Islet of Langerhans (tissue), 1 donor: ENCODE results near the gene OPA1.

Experiments used
- FAIRE-seq: peaks from one replicate; lab custom pipeline; 2011; peaks lifted over from hg19 to GRCh38; lab: Jason Lieb, UNC

Gene OPA1

DNA sequence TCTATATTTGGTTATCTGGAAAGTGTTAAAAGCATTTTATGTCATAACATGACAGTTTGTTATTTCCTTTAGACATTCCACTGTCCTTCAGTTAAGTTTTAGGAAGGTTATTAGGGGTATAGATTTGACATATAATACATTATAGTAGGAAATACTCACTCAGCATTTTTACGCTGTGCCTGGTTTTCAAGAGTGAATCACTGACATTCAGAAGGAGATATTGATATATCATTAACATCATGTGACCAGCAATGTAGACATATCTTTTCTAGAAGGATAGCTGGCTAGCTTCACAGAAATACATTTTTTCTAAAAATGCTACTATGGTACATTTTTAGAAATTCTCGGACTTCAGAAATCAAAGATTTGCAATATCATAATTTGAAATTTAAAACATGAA, 57.6 kb downstream of the OPA1 start:
- FAIRE-seq: peak; percentile 75

DNA sequence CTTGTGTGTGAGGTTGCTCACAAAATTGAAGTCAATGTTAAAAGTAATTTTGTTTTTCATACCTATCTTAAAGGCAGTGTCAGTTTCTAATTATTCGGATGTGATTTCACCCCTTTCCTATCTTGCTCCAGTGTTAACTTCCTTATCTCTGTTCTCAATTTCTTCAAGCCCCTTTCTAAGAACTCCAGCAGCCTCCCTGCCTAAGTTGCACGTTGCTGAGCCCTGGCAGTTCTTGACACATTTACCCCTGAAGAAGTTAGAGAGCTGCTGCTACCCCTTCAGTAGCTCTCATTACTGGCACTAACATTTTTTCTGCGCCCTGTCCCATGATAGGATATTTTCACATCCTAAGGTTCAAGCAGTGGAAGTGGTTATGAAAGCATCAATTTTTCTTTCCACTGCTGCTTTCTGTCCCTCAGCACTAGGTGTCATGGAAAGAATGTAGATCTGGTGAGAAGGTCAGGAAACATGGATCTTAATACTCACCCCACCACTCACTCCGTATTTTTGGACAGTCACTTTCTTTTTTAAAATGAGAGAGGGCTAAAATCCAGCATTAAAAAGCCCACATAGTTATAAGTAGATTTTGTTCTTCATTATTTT, 62.9 kb downstream of the OPA1 start:
- FAIRE-seq: no peak

DNA sequence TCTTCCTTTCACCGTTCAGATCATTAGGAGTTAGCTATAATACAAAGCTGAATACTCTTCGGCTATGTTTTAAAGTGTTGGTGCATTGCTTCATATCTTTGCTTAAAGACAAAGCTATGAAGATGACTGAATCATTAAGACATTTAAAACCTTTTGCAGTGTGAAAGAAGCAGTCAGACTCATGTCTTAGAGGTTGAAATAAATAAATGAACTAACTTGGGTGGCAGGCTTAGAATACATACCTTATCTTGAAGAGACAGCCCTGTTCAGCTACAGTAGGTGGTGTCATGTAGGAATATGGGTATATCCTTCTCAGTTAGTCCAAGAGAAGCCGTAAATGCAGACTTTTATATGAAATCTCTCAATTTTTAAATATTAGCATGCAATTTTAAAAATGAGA, 63.4 kb downstream of the OPA1 start:
- no peak for FAIRE-seq

DNA sequence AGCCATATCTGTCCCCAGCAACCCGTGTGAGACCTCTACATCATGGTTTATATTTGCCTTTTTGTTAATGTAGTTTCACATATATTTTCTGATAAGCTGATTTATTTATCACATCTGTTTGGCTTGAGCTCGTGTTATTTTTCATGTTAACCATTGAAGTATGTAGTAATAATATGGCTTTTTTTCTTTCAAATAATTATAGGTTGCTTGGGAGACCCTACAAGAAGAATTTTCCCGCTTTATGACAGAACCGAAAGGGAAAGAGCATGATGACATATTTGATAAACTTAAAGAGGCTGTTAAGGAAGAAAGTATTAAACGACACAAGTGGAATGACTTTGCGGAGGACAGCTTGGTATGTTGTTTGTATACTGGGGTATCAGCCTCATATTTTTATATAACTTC, 63.9 kb downstream of the OPA1 start:
- no peak for FAIRE-seq

DNA sequence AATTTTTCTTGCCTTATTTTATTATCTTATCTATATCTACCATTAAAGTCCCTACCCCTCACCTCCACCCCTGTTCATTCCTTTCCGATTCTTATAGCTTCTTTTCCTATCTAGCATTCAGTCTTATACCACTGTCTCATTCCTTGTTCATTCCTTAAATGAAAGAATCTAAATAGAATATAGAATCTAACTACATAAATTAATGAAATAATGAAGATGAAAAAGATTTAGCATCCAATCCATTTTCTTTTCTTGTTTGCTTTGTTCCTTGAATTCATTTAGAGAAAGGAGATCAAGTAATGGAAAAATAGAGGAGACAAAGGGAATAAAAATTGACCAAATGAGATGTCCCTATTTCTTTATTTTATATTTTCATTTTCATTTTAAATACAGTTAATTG, 67.2 kb downstream of the OPA1 start:
- FAIRE-seq: no peak

DNA sequence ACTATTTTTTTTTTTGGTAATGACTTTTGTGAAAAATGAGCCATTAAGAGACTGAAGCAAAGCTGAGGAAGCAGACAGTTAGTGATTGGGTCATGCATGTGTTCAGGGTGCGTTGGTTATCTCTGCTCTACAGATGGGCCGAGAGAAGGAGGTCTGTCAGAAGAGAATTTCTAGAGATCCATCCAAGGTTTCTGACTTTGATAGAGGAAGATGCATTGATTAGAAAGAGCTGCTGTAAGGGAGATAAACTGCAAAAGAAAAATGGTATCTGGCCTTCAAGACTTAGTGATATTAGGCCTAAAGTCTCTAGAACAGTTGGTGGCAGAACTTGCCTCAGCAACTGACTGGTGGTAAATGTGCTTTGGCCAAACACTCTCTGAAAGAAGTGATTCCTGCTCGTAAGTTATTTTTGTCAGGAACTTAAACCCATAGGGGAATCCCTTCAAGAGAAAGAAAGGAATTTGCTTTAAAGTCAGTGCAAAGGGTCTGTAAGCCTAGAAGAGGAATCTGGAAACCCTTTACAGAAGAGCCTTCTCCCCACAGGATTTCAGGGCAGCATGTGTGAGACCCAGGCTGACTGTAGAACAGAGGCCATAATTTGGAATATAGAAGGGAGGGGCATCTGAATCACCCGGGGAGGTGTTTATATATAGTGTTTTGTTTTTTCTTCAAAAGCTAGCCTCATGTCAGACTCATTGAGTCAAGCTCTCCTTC, 67.8 kb downstream of the OPA1 start:
- FAIRE-seq: no peak

DNA sequence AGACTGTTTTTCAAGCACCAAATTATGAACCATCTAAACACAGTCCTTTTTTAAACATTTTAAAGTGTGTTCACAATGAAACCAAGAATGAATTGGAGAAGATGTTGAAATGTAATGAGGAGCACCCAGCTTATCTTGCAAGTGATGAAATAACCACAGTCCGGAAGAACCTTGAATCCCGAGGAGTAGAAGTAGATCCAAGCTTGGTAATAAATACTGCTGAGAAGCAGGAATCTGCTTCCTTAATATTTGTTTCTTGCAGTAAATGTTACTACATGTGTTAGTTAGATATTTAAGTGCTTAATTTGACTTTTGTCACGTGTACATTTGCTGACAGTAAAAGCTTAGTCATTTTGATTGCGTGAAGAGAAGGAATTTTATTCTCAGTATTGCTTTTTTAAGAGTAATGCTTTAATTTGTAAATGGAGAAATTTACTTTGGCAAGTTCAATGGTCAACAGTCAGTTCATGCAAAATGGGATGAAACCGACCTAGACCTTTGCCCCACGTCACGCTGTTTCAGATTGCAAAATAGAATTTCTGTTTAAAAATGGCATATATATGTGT, 69.8 kb downstream of the OPA1 start:
- FAIRE-seq: peak; percentile 88

DNA sequence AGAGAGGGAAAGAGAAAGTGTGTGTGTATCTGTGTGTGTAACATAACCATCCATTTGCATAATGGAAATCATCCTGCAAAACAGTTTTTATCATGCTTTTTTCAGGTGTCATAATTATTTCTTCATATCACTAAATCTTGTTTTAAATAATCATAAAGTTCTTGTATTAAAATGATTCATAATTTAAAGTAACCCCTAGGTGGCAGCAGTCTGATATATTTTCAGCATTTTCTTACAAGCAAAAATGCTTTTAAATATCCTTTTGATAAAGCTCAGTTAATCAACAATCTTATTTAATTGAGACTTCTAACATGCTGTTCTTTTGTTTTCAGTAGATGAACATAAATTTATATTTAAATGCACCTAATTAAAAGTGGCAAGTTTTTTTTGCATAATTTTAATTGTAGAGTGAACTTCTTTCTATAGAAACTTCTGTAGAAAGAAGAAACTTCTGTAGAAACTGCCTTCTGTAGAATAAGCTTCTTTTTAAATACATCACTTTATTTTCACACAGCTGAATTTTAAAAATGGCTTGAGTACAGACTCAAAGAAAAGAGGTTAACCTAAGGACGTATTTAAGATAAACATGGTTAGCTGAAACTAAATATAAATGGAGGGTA, 72.5 kb downstream of the OPA1 start:
- FAIRE-seq: peak; percentile 98

DNA sequence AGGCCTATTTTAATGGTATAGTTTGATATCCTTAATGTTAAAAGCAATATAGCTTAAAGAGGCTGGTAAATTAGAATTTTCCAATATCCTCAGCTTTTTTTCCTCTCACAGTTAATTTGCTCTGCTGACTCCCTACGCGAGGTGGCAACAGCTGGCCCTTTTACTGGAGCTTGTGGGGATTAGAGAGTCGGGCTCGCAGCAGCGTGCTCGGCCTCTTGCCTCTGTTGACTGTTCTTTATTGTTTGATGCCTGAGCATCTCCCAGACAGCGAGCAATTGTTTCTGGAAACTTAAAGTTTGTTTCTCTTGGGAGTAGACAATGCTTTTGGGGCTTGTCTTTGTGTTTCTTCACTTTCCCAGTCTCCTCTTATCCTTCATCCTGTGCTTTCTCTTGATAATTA, 80.8 kb downstream of the OPA1 start:
- FAIRE-seq: peak; percentile 27

DNA sequence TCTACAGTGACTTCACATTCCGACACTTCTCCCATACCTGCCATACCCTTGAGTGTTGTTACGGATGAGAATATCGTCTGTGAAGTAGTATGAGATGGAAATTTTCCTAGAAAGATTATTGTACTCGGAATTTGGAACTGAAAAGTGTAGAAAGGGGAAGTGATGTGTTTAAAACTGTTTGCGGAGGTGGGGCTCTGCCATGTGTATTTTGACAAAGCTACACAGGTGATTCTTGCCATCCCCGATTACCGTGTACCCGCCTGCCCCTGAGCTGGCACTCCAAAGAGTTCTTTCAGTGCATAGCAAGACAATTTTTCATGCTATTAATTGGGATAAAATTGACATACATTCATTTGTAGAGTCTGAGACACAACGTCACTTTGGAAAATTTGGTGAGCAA, 81.7 kb downstream of the OPA1 start:
- no peak for FAIRE-seq

DNA sequence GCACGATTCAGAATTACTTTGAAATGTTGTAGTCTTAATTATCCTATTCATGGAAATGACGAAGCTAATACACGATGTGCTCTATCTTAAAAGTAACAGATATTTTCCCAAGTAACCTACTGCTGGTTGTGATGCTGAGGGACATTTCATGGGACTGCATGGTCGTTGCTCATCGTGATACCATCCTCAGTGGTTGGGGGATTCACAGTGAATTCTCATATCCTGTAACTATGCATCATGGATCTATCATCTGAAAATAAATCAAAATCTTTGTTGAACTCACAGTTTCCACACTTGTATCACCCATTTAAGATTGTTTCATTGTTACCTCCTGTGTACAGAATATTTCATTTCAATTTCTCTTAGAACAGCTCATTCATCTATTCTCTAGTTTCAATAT, 84.7 kb downstream of the OPA1 start:
- no peak for FAIRE-seq

DNA sequence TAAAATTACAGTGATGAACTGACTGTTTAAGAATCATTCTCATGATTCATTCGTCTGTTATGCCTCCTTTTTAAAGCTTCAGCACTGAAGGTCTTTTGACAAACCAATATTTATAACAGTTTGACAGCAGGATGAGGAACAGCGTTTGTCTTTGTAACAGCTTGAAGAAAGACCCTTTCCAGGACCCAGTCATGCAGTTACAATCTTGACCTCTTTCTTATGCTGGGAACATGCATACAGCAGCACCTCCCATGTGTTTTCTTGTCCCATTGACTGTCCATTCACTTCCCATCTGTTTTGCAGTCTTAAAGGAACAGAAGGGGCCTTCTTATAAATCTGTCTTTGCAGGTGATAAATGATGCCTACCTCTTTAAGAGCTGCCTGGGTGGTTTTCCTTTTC, 87.2 kb downstream of the OPA1 start:
- no peak for FAIRE-seq

DNA sequence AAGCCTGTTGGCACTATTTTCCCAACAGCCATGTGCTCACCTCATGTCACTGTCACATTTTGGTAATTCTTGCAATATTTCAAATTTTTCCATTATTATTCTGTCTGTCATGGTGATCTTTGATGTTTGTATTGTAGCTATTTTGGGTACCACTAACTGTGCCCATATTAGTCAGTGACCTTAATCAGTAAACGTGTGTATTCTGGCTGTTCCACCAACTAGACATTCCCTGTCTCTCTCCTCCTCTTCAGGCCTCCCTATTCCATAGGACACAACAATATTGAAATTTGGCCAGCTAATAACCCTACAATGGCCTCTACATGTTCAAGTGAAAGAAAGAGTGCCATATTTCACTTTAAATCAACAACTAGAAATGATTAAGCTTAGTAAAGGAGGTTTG, 88.6 kb downstream of the OPA1 start:
- FAIRE-seq: no peak

DNA sequence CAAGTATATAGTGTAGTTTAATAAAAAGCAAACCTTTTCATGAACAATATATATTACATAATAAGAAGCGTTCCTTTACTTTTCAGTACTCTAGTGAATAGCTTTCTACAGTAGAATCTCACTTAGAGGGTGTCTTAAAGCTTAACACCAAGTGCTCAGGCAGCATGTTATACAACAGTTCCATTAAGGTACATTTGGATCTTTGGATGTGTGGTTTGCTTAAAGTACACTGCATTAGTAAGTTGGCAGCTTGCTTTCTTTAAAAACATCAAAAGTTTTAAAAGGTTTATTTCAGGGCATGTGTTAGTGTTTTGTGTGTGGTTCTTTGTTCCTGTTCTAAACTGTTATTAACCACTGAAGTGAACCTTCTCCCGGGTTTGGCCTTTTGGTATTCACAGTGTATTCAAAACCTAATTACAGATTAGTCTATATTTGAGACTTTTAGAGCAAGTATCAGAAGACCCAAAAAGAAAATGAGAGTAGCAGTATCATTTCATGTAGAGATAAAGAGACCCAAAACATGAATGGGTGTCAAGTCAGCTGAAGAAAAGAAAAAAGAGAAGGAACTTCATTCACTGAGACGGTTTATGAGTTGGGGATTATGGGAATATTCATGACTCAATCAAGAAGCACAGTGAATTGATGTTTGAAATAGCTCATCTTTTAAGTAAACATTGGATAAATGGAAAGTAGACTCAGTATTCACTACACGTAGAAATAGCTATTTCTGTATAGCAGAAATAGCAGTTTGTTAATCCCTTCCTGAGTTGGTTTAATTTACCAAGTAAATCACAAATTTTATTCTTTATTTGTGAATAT, 93.9 kb downstream of the OPA1 start:
- FAIRE-seq: peak; percentile 58

DNA sequence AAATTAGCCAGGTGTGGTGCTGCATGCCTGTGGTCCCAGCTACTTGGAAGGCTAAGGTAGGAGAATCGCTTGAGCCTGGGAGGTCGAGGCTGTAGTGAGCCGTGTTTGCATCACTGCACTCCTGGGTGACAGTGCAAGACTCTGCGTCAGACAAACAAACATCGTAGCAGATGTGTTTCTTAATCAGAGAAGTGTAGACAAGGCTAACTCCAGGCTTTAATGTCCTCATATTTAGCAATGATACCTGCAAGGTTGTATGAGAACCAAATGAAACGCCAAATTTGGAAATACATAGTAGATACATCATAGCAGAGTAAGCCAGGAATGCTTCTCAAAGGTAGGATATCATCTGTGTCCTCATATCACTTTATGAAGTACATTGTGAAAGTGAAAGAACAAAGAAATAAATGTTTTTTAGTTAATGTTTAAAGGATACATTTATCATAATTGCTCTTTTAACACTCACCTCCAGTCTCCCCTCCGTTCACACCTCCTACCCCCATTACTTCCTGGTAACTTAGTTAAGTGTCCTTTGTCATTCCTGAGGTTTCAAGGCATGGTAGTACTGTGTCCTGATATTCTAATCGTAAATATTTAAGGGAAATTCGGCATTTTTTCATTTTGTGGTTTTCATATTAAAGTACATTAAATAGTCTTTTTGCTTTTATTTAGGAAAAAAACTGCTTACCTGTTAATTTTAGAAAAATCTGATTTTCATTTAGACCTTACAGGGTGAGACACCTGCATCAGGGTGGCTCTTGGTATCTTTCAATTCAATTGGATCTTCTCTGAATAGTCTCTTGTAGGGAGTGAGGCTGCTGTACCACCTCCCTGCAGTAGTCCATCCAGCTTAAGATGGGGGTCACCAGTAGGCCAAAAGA, 96.1 kb downstream of the OPA1 start:
- FAIRE-seq: peak; percentile 91

DNA sequence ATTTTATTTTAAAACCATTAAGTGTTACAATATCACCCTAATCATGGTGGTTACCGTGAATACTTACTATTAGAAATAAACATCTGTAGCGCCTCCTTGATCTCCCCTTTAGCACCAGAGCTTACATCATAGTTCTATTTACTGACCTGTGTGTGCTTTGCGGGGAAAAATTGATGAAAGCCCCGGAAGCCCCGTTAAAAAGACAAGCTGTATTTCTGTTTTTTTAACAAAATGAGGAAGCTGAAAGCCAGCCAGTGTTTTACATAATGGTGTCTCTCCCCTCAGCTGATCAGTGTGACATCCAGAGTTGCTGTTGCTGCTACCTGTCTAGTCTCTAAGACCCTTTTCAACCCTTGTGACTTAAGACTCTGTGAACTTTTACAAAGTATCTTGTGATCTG, 100.8 kb downstream of the OPA1 start:
- FAIRE-seq: no peak

DNA sequence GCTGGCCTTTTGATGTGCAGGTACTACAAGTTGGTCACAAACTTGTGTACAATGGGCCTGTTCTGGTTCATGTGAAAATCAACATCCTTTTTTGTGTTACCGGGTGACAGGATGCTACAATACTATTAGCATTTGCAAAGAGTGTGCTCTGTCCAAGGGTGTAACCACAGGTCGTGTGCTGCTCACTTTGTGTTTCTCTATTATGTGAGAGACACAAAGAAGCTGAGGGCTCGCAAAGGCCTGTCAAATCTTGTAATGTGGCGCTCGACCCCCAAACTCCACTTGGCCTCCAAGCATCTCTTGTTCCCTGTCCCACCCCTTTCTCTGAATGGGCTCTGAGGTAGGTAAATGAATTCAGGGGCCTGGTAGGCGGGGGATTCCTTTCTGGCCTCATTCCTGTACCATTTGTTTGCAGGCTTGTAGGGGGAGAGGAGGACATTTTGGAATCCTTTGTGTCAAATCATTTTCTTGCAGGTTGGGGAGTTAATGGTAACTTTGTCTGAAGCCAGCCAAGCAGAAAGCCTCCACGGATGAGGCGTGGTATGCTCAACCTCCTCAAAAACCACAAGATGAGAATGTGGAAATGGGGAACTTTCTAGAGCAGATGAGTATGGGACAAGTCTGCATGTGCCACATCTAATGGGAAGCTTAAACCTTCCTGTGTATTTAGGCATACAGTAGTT, 109.1 kb downstream of the OPA1 start:
- FAIRE-seq: no peak

DNA sequence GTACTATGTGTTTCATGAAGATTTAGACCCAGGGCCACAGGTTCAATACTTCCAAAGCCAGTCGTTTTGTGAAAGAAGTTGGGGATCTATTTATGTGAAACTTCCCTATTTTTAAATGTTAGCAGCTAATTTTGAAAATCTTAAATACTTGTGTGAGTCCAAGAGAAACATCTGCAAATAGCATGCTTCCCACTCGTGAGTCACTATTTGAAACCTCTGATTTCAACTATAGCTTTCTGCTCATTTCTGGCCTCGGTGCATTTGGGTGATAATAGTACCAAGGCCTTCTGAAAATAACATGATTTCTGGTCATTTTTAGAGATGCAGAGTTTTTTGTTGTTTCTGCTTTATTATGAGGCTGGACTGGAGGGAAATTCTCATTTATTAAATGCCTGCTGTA, 110.0 kb downstream of the OPA1 start:
- no peak for FAIRE-seq

DNA sequence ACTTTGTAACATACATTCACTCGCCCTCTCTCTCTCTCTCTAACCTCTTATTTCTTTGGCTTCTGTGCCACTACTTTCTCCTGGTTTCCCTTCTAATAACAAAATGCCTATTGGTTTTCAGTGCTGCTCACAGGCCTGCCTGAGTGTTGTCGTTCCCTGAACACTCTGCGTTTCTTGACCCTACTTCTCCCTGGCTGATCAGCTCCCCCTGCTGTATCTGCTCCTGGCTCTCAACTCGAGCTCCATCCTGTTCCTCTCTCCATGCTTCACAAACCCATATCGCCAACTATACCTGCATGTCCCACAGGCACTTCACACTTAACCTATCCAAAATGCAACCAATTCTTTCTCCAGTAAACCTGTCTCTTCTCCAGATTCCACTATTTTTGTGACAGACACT, 111.4 kb downstream of the OPA1 start:
- FAIRE-seq: no peak

DNA sequence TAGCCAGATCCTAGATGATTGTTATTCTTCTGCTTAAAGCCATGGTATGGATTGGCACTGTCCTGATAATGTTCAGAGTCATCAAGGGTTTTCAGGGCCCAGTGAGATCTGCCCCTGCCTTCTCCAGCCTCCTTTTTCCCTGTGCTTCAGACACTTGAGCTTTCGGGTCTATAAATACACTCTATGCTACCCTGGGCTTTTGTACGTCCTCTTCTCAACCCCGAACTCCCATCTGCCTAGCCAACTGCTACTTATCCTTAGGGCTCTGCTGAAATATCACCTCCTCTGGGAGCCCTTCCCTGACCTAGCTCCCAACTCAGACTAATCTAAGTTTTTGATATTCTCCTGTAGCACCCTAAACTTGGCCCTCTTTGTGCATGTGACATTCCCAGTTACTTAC, 115.3 kb downstream of the OPA1 start:
- no peak for FAIRE-seq
